A172 (cell line): ENCODE results near the gene PMF1. TPM values are rescaled to one million over a fixed set of nuclear protein-coding genes. Genes with fewer than 3 reads are reported as not detected.
"Not testable (repeated sequence)": the region's sequence is repeated elsewhere in the genome, so short reads cannot be mapped to it uniquely, and the experiment has no call there.

ENCODE experiments used
- DNase-seq: peaks from one replicate; pipeline ENCODE4 v3.0.0-alpha.2; 2015; ENCODE audit warnings: low spot score
- total RNA-seq: library from RNA; depleted of rRNA; stranded (reverse); fragments of >200 nt; shearing (Covaris generic); gene quantifications from 2 replicates; pipeline ENCODE4 v1.2.3, GENCODE V29; 2014

Gene PMF1
- total RNA-seq, 1 experiment from 2014 or later: 210 TPM

DNA sequence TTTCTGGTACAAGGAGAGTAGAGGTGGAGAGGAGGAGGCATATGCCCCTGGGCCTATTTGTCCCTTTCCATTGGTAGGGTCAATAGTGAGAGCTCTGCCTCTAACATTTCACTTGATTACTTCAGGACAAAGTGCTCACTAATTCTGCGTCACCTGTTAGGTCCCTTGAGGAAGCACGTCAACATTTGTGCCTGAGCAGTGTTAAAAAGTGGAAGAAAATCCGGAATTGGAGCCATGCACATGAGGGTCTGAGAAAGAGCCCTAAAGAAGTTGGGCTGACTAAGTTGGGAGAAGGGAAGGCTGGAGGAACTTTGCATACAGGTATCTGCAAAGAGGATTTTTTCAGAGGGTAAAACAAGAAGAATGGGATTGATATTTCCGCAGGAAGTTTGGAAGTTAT, 17.0 kb upstream of the PMF1 start:
- DNase-seq: no peak

DNA sequence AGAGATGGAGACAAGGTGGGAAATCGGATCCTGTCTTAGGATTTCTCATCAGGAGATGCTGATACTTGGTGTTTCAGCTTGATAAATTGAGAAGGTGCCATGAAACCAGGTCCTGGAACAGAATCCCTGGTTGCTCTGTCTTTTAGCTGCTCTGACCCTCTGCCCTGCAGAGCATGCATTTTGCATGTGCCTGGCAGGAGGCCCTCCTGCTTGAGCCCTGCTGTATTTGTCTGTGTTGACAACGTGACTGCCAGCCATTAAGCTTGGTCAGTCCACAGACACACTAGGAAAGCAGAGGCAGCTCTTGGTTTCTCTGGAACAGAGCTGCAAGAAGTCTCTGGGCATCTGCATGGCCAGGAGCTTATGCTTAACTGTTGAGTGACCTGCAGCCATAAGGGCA, 16.4 kb upstream of the PMF1 start:
- no peak for DNase-seq

DNA sequence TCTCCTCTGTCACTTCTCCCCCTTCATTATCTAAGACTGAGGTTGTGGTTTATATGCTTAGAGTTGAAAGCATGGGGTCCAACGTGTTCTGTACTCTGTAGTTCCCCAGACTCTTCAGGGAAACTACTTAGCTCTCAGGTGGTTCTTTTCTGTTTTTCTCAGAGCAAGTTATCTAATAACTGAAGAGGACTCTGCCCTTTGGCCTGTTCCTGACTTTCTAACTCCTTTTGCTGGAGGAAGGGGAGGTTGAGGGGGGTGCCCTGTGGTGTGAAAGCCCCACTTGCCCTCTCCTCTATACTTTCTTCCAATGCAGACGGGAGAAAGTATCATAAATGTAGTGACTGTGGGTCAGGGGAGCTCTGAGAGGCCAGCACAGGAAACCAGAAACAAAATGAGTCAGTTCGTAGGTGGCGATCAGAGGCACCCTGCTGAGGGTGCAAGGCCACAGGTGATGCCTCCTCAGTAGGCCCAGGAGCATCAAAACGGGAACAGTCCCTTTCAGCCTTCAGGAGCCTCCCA, 13.9 kb upstream of the PMF1 start:
- DNase-seq: no peak

DNA sequence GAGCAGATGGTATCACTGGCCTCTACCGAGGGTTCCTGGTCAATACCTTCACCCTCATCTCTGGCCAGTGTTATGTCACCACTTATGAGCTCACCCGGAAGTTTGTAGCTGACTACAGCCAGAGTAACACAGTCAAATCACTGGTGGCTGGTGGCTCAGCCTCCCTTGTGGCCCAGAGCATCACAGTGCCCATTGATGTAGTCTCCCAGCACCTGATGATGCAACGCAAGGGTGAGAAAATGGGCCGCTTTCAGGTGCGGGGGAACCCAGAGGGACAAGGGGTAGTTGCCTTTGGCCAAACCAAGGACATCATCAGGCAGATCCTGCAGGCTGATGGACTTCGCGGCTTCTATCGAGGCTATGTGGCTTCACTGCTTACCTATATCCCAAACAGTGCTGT, 12.8 kb upstream of the PMF1 start:
- DNase-seq: no peak

DNA sequence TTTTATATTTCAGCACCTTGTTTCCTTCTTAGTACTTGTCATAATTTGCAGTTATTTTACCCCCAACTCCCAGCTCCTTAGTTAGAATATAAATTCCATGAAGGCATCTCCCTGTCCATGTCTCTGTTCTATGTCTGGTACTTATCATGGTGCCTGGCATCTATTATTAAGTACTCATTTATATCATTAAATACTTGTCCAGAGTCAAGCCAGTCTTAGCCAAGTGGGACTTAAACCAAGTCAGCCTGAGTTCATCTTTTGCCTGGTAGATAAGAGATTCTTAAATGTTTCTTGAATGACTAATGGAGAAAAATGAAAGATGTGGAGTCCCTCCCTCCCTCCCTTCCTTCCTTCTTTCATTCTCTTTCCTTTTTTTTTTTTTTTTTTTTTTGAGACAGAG, 9.5 kb upstream of the PMF1 start:
- peak; percentile 66 for DNase-seq

DNA sequence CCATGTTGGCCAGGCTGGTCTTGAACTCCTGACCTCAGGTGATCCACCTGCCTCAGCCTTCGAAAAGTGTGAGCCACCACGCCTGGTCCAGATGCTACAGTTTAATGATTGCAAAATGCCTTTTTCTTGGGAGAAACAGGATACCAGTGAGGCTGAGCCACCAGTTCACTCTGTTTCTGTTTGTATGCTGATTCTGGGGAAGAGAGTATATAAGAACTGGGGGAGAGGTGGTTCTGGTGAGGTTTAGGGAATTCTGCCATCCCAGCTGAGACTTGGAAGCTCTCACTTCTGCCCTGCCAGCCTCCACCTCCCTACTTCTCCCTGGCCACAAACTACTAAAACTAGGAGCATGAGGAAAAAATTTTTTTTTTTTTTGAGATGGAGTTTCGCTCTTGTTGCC, 8.1 kb upstream of the PMF1 start:
- no peak for DNase-seq

DNA sequence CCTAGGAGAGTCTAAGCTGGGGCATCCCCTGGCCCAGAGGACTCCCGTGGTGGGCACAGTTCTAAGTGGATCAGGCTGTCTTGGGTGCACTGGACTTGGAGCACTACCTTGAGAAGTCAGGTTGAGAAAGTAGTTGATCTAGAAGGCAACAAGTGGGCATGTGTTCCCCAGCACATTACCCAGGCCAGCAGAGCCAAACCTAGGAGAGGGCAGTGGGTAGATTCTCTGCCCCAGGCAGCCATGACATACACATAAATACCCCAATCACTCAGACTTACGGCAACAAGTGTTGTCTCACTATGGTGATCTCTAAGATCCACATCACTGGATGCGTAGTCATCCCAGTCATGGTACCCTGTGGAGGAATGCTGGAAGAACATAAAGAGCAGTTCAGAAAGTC, 1.6 kb upstream of the PMF1 start:
- DNase-seq: no peak

DNA sequence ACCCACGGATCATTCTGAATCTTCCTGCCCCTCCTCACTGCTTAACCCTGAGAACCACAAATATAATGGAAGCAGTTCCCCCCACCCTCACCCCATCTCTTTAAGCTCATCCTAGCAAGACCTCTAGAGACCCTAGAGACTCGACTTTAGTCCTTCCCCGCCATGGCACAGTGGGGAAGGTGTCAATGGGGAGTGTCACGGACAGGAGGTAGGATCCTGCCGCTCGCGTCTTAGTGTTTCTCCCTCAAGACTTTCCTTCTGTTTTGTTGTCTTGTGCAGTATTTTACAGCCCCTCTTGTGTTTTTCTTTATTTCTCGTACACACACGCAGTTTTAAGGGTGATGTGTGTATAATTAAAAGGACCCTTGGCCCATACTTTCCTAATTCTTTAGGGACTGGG, 677 bp upstream of the PMF1 start:
- no peak for DNase-seq

DNA sequence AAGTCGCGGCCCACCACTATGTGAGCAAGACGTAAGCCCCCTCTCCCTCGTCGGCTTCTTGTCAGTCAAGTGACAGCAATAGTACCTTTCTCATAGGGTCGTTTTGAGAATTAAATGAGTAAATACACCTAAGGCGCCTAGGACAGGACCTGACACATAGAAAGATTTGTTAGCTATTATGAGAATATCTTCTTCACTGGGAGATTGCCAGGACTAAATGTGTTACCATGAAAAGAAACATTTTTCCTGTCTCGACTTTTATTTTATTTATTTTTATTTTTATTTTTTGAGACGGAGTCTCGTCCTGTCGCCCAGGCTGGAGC, 798 bp downstream of the PMF1 start:
- no peak for DNase-seq

DNA sequence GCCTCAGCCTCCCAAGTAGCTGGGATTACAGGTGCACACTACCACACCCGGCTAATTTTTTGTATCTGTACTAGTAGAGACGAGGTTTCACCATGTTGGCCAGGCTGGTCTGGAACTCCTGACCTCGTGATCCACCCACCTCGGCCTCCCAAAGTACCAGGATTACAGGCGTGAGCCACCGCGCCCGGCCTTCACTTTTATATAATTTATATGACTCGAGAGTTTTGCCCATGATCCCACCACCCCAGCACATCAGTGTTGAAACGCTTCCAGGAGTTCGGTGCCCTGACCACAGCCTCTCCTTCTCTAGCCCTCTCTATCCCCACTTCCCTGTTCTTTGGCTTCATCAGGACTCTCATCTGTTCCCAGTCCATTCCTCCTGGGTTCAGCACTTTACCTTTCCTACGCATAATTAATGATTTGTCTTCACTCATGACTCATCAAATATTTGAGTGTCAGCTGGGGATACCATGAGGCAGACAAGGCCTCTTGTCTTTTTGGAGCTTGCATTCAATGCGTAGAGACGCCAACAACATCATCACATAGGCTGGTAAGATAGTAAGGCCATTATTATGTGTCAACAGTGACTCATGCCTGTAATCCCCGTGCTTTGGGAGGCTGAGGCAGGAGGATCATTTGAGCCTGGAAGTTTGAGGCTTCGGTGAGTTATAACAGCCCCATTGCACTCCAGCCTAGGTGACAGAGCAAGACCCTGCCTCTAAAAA, 1.4 kb downstream of the PMF1 start:
- peak; percentile 96 for DNase-seq

DNA sequence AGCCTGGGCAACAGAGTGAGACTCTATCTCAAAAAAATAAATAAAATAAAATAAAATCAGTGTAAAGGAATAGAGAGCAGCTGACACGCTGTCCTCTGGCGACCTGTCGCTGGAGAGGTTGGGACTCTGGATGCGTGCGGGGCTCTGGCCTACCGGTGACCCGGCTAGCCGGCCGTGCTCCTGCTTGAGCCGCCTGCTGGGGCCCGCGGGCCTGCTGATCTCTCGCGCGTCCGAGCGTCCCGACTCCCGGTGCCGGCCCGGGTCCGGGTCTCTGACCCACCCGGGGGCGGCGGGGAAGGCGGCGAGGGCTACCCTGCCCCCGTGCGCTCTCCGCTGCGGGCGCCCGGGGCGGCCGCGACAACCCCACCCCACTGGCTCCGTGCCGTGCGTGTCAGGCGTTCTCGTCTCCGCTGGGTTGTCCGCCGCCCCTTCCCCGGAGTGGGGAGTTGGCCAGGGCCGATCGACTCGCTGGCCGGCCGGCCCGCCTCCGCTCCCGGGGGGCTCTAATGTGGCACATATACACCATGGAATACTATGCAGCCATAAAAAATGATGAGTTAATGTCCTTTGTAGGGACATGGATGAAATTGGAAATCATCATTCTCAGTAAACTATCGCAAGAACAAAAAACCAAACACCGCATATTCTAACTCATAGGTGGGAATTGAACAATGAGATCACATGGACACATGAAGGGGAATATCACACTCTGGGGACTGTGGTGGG, 3.7 kb downstream of the PMF1 start:
- not testable (repeated sequence) for DNase-seq

DNA sequence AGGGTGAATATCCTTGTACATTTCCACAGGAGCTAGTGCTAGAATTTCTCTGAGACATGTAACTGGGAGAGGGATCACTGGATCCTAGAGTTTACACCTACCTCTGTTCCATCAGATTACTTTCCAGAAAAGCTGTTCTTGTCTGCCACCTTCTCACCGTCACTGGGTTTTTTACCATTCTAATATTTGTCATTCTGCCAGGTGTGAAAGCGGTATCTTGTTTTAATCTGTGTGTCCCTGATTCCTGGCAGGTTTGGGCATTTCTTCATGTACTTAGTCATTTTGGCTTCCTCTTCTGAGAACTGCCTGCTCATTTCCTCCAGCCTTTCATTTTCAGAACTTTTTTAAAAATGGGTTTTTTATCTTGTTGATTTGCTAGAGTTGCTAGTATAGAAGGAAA, 5.1 kb downstream of the PMF1 start:
- DNase-seq: peak; percentile 75

DNA sequence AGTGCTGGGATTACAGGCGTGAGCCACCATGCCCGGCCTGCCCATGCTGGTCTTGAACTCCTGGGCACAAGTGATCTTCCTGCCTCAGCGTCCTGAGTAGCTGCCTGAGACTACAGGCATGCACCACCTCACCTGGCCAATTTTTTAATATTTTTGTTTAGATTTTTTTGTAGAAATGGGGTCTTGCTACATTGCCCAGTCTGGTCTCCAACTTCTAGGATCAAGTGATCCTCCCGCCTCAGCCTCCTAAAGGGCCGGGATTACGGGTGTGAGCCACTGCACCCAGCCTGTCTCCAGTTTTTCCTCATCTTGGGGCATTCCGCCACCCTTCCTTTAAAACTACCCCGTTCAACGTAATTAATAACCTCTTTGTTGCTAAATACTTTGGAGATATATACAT, 7.4 kb downstream of the PMF1 start:
- DNase-seq: no peak

DNA sequence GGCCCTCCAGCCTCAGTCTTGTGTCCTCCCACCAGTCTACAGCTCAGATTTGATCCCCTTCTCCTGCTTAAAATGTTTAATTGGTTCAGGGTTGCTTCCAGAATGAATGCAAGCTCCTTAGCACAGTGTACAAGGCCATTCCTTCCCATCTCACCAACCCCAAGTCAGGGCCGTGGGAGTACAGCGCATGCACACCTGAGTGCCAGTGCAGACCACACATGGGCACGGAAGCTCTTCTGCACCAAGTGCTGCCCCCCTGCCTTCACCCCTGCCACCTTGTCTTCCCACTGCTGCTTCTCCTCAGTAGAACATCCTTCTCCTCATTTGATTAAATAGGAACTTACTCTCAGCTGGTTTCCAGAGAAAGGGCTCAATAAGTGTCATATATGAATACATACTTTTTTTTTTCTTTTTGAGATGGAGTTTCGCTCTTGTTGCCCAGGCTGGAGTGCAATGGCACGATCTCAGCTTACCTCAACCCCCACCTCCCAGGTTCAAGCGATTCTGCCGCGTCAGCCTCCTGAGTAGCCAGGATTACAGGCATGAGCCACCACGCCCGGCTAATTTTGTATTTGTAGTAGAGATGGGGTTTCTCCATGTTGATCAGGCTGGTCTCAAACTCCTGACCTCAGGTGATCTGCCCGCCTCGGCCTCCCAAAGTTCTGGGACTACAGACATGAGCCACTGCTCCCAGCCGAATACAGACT, 9.3 kb downstream of the PMF1 start:
- no peak for DNase-seq

DNA sequence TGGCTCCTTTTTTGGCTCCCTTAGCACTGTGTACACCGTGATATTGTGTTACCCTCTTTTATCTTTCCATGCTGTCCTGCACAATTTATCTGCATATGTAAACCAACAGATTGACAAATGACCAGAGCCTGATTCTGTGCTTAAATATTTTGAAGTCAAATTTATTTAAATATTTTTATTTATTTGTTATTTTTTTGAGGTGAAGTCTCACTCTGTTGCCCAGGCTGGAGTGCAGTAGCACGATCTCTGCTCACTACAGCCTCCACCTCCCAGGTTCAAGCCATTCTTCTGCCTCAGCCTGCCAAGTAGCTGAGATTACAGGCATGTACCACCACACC, 12.8 kb downstream of the PMF1 start:
- no peak for DNase-seq

DNA sequence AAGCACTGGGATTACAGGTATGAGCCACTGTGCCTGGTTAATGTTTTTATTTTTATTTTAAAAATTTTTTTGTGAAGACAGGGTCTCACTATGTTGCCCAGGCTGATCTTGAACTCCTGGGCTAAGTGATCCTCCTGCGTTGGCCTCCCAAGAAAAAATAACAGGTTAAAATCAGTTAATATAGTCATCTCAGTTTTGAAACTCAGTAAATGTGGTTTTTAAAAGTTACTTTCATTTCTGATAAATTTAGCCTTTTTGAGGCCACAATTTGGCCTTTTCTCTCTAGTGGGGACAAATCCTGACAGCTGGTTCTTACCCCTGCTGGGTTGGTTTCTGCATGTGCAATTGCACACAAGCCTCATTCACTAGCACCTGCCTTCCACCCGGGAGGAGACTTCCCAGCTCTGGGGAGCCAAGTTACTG, 13.3 kb downstream of the PMF1 start:
- DNase-seq: no peak

DNA sequence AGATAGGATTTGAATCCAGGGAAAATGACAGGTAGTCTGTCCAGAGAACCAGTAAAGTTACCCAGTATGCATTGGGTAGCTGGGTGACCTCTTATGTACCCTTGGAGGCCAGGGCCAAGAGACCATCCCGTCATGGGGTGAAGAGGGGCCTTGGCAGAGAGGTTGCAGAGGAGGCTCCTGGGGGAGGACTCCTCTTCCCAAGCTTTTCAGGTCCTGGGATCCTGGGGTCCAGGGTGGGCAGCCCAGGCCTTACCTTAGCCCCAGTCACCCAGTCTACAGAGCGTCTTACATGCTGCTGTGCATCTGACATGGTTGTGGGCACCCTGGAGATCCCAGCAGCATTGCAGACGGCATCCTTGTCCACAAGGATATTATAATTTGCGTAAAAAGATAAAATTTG, 14.0 kb downstream of the PMF1 start:
- no peak for DNase-seq

DNA sequence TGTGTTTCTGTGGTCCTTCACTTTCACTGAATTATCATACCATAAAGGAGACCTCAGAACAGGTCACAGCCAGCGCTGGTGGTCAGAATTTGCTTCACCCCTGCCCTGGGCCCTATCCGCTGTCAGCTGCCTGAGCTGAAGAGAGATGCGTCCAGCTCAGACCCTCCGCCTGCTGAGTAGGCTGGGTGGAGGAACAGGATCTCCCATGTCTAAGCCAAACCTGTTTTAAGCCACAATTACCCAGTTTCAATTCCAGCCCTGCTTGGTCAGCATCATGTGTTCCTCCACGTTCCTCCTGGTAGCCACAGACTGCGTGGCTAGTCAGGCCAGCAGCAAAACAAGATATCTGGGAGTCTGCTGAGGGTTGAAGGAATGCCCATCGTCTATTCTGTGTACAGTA, 15.7 kb downstream of the PMF1 start:
- no peak for DNase-seq

DNA sequence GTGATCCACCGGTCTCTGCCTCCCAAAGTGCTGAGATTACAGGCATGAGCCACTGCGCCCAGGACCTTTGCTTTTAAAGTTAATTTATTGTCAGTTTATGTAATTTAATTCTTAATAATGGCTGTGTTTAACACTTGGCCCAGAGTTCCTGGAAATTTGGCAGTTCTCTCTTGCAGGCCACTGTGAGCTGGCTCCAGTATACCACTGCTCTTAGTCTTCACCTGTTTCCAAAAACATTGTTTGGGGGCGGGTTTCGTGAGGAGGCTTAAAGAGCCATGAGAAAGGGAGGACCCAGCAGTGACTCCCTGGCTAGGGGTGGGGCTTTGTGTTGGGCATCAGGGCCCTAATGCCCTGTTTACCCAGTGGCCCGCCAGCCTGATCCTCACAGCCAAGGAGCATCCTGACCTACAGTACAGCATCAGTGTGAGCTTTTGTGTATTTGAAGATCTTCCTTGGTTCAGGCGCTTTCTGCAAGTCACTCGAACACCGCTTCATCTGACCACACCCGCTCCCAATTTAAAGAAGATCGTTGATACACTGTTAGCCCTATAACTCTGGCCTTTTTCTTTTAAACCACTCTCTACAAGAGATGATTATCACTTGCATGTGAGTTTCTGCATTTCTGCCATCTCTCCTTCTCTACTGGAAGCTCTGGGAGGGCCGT, 17.1 kb downstream of the PMF1 start:
- no peak for DNase-seq

DNA sequence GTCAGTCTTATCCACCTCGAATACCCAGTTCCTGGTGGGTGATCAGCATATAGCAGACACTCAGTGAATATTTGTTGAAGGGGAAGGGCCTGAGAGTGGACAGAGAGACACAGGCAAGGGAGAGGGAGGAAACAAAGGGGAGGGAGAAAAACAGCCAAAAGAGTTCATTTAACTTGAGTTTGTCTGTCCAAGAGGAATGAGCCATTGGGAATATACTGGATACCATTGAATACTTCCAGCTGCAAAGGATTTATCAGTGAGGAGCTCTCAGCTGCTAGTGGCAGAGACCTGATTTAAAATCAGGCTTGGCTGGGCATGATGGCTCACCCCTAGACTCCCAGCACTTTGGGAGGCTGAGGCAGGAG, 17.6 kb downstream of the PMF1 start:
- no peak for DNase-seq

DNA sequence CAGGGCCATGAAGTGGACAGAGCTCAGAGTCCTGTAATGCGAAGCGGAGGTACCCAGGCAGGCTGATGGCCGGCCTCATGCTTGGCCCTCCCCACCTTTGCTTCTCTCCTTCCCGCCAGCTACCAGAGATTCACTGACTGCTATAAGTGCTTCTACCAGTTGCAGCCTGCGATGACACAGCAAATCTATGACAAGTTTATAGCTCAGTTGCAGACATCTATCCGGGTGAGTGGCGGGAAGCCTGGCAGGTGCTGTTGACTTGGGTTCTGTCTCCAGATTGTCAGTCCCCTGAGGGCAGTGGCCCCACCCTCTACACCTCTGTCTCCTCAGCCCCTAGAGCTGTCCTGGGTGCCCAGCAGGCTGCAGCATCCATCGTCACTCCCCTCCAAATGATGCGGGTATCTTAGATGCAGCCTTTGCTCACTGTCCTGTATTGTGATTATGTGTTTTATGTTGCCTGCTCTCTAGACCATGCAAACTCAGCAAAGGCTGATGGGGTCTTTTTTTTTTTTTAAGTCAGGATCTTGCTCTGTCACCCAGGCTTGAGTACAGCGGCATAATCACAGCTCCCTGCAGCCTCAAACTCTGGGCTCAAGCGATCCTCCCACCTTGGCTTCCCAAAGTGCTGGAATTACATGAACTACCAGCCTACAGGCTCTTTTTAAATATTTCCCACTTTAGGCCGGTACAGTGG, 19.5 kb downstream of the PMF1 start:
- DNase-seq: no peak
